Nephron progenitor cell (in vitro differentiated cells): ENCODE data around the gene SDCBP2.
A peak's percentile ranks its signal among the peaks of the same experiment; 100 is the strongest.

Experiments used
- DNase-seq: peaks from one replicate; pipeline ENCODE4 v3.0.0; 2021
- H3K27ac Mint-ChIP-seq: 2 replicates; pipeline ENCODE4 v1.8.0; 2021; ENCODE audit warnings: mild to moderate bottlenecking, moderate library complexity, mixed read lengths
- H3K27me3 Mint-ChIP-seq: 2 replicates; pipeline ENCODE4 v1.8.0; 2021; ENCODE audit warnings: mild to moderate bottlenecking, low read depth, mixed read lengths; ENCODE audit not compliant: poor library complexity
- H3K36me3 Mint-ChIP-seq: 2 replicates; pipeline ENCODE4 v1.8.0; 2021; ENCODE audit warnings: low read depth, mixed read lengths
- H3K4me1 Mint-ChIP-seq: 2 replicates; pipeline ENCODE4 v1.8.0; 2021; ENCODE audit warnings: mixed read lengths
- H3K4me3 Mint-ChIP-seq: 2 replicates; pipeline ENCODE4 v1.8.0; 2021; ENCODE audit warnings: mild to moderate bottlenecking, moderate library complexity, mixed read lengths
- H3K9me3 Mint-ChIP-seq: 2 replicates; pipeline ENCODE4 v1.8.0; 2021; ENCODE audit warnings: mild to moderate bottlenecking, moderate library complexity, mixed read lengths
- TF ChIP-seq, protein P1 (sequence below): fragments of 200-600 bp; sonication (generic); IDR thresholded peaks from 2 replicates; pipeline ENCODE4 v1.5.0; 2021; ENCODE audit warnings: antibody characterized with exemption

SDCBP2 gene

DNA sequence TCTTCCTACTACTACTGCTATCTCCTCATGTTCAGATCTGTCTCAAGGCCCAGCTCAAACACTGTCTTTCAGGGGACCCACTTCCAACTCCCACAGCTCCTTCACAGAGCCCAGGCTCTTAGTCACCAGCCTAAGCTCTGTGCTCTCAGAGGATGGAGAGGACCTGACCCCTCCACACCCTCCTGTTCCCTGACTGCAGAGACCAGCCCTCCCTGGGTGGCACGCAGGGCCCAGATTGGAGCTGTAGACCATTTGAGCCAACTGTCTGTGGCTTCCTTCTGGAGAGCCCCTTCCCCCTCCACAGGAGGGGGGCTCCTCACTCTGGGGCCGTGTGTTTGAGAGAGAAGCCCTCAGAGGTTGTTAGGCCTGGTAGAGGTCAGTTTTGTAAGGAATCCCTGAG is 53.0 kb downstream of the SDCBP2 start:
- Mint-ChIP-seq H3K36me3 (no peaks in the 10 kb centered on the region), H3K4me1 (peaks cover 5% of the 10 kb centered on the region), H3K4me3 (no peak overlapping the region), H3K9me3 (no peaks in the 10 kb centered on the region), H3K27ac (peak overlapping the region; percentile 9), H3K27me3 (peaks cover 10% of the 10 kb centered on the region)
- no peak for DNase-seq
- TF ChIP-seq, protein P1, sequence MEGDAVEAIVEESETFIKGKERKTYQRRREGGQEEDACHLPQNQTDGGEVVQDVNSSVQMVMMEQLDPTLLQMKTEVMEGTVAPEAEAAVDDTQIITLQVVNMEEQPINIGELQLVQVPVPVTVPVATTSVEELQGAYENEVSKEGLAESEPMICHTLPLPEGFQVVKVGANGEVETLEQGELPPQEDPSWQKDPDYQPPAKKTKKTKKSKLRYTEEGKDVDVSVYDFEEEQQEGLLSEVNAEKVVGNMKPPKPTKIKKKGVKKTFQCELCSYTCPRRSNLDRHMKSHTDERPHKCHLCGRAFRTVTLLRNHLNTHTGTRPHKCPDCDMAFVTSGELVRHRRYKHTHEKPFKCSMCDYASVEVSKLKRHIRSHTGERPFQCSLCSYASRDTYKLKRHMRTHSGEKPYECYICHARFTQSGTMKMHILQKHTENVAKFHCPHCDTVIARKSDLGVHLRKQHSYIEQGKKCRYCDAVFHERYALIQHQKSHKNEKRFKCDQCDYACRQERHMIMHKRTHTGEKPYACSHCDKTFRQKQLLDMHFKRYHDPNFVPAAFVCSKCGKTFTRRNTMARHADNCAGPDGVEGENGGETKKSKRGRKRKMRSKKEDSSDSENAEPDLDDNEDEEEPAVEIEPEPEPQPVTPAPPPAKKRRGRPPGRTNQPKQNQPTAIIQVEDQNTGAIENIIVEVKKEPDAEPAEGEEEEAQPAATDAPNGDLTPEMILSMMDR, result no peak

DNA sequence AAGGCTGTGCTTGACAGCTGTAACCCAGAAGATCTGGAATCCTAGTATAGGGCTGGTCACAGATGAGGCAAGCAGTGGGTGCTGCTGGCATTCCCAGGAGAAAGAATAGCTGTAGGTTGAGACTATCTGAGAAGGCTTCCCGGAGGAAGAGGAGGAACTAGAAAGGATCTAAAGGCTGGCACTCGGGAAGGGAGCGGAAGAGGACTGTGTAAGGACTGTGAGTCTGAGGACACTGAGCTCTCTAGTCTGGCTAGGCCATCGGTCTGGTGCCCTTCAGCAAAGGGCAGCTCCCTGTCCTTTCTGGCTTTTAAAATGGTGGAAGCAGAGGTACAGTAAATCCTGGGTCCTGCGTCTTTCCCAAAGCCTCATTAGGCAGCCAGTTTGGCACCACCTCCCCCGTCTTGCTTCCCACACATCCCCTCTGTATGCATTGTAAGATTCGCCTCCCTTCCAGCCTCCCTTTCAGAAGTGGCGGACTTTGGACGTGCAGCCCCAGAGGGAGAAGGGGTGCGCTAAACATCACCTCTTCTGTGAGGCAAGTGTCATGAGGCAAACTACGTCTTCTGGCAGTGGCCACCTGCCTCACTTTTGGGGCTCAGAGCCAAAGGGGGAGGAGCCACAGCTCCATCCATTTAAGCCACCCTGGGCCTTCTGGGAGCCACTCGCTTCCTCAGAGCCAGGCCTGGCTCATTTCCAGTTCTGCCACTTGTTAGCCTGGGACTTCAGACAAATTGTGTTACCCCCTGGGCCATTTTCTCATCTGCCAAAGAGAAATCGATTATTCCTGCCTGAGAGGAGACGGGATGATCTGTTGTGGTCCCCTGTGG is 54.2 kb downstream of the SDCBP2 start:
- DNase-seq, result no peak
- Mint-ChIP-seq H3K27me3 (peaks cover 6% of the 10 kb centered on the region), H3K4me3 (no peak overlapping the region), H3K9me3 (no peaks in the 10 kb centered on the region), H3K27ac (no peak overlapping the region), H3K36me3 (no peaks in the 10 kb centered on the region), H3K4me1 (peaks cover 5% of the 10 kb centered on the region)
- TF ChIP-seq, protein P1, result no peak

DNA sequence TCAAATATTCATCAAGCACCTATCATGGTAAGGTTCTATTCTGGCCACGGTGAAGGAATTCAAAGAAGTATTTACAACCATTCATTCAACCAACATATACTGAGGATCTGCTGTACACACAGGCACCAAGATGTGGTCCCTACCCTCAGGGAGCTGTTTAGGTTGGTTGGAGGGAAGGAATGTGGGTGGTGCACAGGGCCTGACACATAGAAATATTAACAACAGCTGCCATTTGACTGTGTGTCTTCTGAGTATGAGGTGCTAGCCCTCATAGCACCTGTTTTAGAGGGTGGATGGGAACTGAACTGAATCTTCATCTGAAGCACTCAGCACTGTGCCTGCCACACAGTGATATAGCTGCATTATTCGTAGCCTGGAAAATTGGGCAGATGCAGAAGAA is 55.6 kb downstream of the SDCBP2 start:
- no peaks in the 10 kb centered on the region for H3K36me3 Mint-ChIP-seq
- no peak overlapping the region for H3K27ac Mint-ChIP-seq
- TF ChIP-seq, protein P1, result no peak
- DNase-seq, result no peak
- H3K9me3 Mint-ChIP-seq, result no peaks in the 10 kb centered on the region
- H3K27me3 Mint-ChIP-seq, result peaks cover 9% of the 10 kb centered on the region
- H3K4me3 Mint-ChIP-seq, result no peak overlapping the region
- peaks cover 5% of the 10 kb centered on the region for H3K4me1 Mint-ChIP-seq

DNA sequence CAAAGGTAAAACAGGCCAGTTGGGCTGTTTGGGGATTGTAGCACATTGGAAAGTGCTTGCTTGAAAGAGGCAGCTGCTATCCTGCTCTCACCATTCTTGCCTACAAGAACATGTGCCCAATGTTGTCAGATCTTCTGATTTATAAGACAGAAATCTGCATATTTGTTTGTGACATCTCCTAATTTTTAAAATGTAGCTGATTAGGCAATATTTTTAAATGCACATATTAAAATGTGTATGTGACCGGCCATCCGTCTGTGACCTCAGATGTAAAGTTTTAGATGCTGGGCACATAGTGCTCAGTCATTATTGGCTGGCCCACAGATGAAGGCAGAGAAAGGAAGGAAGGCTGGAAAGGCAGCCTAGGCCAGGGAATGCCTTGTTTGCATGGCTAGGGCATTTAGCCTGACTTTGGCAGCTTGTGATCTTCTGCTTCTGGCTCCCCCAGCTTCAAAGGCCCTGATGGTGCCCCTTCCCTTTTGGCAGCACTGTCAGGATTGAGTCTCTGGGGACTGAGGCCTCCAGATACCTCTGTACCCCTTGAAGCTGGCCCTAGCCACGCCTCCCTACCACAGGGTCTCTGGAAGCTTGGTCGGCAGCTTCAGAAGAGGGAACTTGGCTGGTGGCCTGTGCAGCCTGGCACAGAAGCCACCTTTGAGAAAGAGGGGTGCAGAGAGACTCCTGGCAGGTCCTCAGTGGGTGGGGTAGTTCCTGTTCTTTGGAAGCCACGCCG is 56.4 kb downstream of the SDCBP2 start:
- TF ChIP-seq, protein P1, result no peak
- no peaks in the 10 kb centered on the region for H3K36me3 Mint-ChIP-seq
- no peak for DNase-seq
- peaks cover 9% of the 10 kb centered on the region for H3K27me3 Mint-ChIP-seq
- no peak overlapping the region for H3K27ac Mint-ChIP-seq
- peaks cover 5% of the 10 kb centered on the region for H3K4me1 Mint-ChIP-seq
- no peak overlapping the region for H3K4me3 Mint-ChIP-seq
- H3K9me3 Mint-ChIP-seq, result no peaks in the 10 kb centered on the region

DNA sequence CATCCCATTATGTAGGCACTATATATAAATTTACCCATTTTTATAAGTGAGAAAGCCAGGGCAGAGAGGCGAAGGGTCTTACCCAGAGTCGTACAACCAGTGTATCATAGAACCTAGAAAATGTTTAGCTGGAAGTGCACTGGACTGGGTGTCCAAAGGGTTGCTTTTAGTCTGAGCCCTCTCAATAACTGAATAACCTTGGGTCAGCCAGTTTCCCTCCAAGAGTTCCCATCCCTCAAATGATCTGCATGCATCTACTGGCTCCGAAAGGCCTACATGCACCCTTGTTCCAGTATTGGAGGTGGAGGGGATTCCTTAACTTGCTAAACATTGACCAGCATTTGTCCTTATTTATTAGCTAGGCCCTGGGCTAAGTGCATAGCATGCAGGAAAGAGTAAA is 59.1 kb downstream of the SDCBP2 start:
- H3K27me3 Mint-ChIP-seq, result peaks cover 21% of the 10 kb centered on the region
- TF ChIP-seq, protein P1, result no peak
- H3K27ac Mint-ChIP-seq, result no peak overlapping the region

More for the DNA sequence above, 59.1 kb downstream of the SDCBP2 start:
- Mint-ChIP-seq H3K36me3 (no peaks in the 10 kb centered on the region), H3K9me3 (no peaks in the 10 kb centered on the region), H3K4me3 (no peak overlapping the region), H3K4me1 (peaks cover 15% of the 10 kb centered on the region)
- no peak for DNase-seq
